HCT116 (cell line): ENCODE data around the gene AJUBA. TPM values are rescaled to one million over a fixed set of nuclear protein-coding genes. Genes with fewer than 3 reads are reported as not detected.

ENCODE experiments used
- ATAC-seq: fragments of 200-7000 bp; cut with Tn5 transposase; 2 replicates; pipeline ENCODE4 v1.9.1; 2020; ENCODE audit warnings: mild to moderate bottlenecking, moderate library complexity
- BruUV-seq: library from RNA; stranded (reverse); fragments of 400-500 nt; replicated peaks from 2 replicates; lab custom pipeline; 2021; lab: Mats Ljungman, UMichigan
- CTCF ChIA-PET: fragments of 300-600 bp; sonication (Branson Sonifier 250); formaldehyde crosslinking; loops from one replicate; lab custom pipeline; 2021; ENCODE audit warnings: antibody characterized with exemption; lab: Charles Lee
- POLR2A ChIA-PET: fragments of 300-600, 350-600 bp; sonication (Branson Sonifier 250); formaldehyde crosslinking; loops from one replicate; lab custom pipeline; 2021; ENCODE audit warnings: antibody characterized with exemption; lab: Charles Lee
- RAD21 ChIA-PET, 2 experiments: fragments of 300-600 bp; sonication (Branson Sonifier 250); formaldehyde crosslinking; loops; one replicate each; lab custom pipeline; 2023; ENCODE audit warnings: low total read pairs in 2 of 2; ENCODE audit not compliant: uncharacterized antibody in 2 of 2, unreplicated experiment in 2 of 2, low non-redundant PET in 1 of 2; lab: Charles Lee
- DNase-seq: peaks from one replicate; pipeline ENCODE4 v3.0.0-alpha.2; 2010; ENCODE audit warnings: low read depth, low spot score
- H2AFZ ChIP-seq: fragments of 200-600 bp; shearing (Covaris generic), sonication (generic); 2 replicates; pipeline ENCODE4 v1.6.1; 2017; ENCODE audit warnings: low read depth, mixed run types, mixed read lengths, antibody characterized with exemption, low read length; ENCODE audit not compliant: poor library complexity, severe bottlenecking
- H3K27ac ChIP-seq: 2 replicates; pipeline ENCODE4 v1.5.1; 2012; ENCODE audit warnings: low read depth, low read length
- H3K27me3 ChIP-seq: fragments of 200-600 bp; sonication (generic); 2 replicates; pipeline ENCODE4 v1.6.1; 2016; ENCODE audit warnings: mixed run types, low read length, mixed read lengths; ENCODE audit not compliant: insufficient read depth
- H3K36me3 ChIP-seq, 2 experiments: fragments of 200-500 bp in 1 of 2; fragments of 200-600 bp in 1 of 2; sonication (Bioruptor generic) in 1 of 2; sonication (generic) in 1 of 2; 2 replicates each; pipeline versions ENCODE4 v1.5.1 to v1.6.1; 2014 to 2016; ENCODE audit warnings: low read length in 2 of 2, inconsistent platforms in 1 of 2, mixed read lengths in 1 of 2, mixed run types in 1 of 2; ENCODE audit not compliant: insufficient read depth in 2 of 2, control insufficient read depth in 1 of 2
- H3K4me1 ChIP-seq, 2 experiments: fragments of 200-600 bp in 1 of 2; sonication (generic) in 1 of 2; 2 replicates each; pipeline versions ENCODE4 v1.5.1 to v1.6.1; 2012 to 2017; ENCODE audit warnings: low read length in 2 of 2, inconsistent platforms in 1 of 2, mild to moderate bottlenecking in 1 of 2, mixed read lengths in 1 of 2, mixed run types in 1 of 2, moderate library complexity in 1 of 2; ENCODE audit not compliant: insufficient read depth in 2 of 2, control insufficient read depth in 1 of 2
- H3K4me2 ChIP-seq: fragments of 200-600 bp; sonication (generic); 2 replicates; pipeline ENCODE4 v1.6.1; 2017; ENCODE audit warnings: mixed run types, low read length, mixed read lengths
- H3K4me3 ChIP-seq, 2 experiments: fragments of 200-600 bp in 1 of 2; sonication (generic) in 1 of 2; replicated peaks in 1 of 2; 2 replicates each; pipeline ENCODE4 v1.5.1; 2011 to 2016; ENCODE audit warnings: low read length in 2 of 2, control low read depth in 1 of 2, low read depth in 1 of 2, mild to moderate bottlenecking in 1 of 2, mixed read lengths in 1 of 2, mixed run types in 1 of 2
- H3K79me2 ChIP-seq: fragments of 200-600 bp; sonication (generic); 2 replicates; pipeline ENCODE4 v1.6.1; 2017; ENCODE audit warnings: mild to moderate bottlenecking, mixed run types, low read length, moderate library complexity, mixed read lengths; ENCODE audit not compliant: insufficient read depth
- H3K9ac ChIP-seq: fragments of 200-600 bp; sonication (generic); 2 replicates; pipeline ENCODE4 v1.6.1; 2016; ENCODE audit warnings: low read length, mixed read lengths
- H3K9me2 ChIP-seq: fragments of 200-600 bp; sonication (generic), shearing (Covaris generic); 2 replicates; pipeline ENCODE4 v1.6.1; 2017; ENCODE audit warnings: mixed run types, mild to moderate bottlenecking, moderate library complexity; ENCODE audit not compliant: insufficient read depth
- H3K9me3 ChIP-seq, 2 experiments: fragments of 200-500 bp in 1 of 2; fragments of 200-600 bp in 1 of 2; sonication (Bioruptor generic) in 1 of 2; sonication (generic) in 1 of 2; 2 replicates each; pipeline ENCODE4 v1.6.1; 2014 to 2017; ENCODE audit warnings: low read length in 2 of 2, mixed read lengths in 2 of 2, inconsistent platforms in 1 of 2, low read depth in 1 of 2, mild to moderate bottlenecking in 1 of 2, mixed run types in 1 of 2, moderate library complexity in 1 of 2; ENCODE audit not compliant: control insufficient read depth in 1 of 2, insufficient read depth in 1 of 2
- H4K20me1 ChIP-seq: fragments of 200-600 bp; sonication (generic), shearing (Covaris generic); 2 replicates; pipeline ENCODE4 v1.6.1; 2017; ENCODE audit warnings: mixed run types, mild to moderate bottlenecking, moderate library complexity; ENCODE audit not compliant: insufficient read depth
- CEBPB ChIP-seq: IDR thresholded peaks from 2 replicates; pipeline ENCODE4 v1.6.1; 2012; ENCODE audit warnings: low read depth
- EGR1 ChIP-seq: IDR thresholded peaks from 2 replicates; pipeline ENCODE4 v1.6.1; 2012; ENCODE audit warnings: low read depth
- ELF1 ChIP-seq: IDR thresholded peaks from 2 replicates; pipeline ENCODE4 v1.6.1; 2012; ENCODE audit warnings: low read depth, borderline replicate concordance
- EZH2 ChIP-seq: fragments of 200-600 bp; sonication (generic); IDR thresholded peaks from 2 replicates; pipeline ENCODE4 v1.6.1; 2017; ENCODE audit warnings: antibody characterized with exemption, mixed run types
- FOSL1 ChIP-seq: IDR thresholded peaks from 2 replicates; pipeline ENCODE4 v1.6.1; 2012; ENCODE audit warnings: low read depth
- JUND ChIP-seq: IDR thresholded peaks from 2 replicates; pipeline ENCODE4 v1.6.1; 2012
- SRF ChIP-seq: IDR thresholded peaks from 2 replicates; pipeline ENCODE4 v1.6.1; 2012; ENCODE audit warnings: low read depth
- TCF7L2 ChIP-seq: IDR thresholded peaks from 2 replicates; pipeline ENCODE4 v1.7.0; 2011; ENCODE audit warnings: borderline replicate concordance, inconsistent platforms; ENCODE audit not compliant: insufficient read depth, insufficient read length; ENCODE audit errors: extremely low read depth
- YY1 ChIP-seq: IDR thresholded peaks from 2 replicates; pipeline ENCODE4 v1.6.1; 2011; ENCODE audit warnings: low read length, low read depth, moderate library complexity, mild to moderate bottlenecking; ENCODE audit not compliant: insufficient replicate concordance; ENCODE audit errors: extremely low read depth
- ZFX ChIP-seq: fragments of 450-650 bp; IDR thresholded peaks from 2 replicates; pipeline ENCODE4 v1.6.1; 2017
- ZNF274 ChIP-seq: fragments of 200-500 bp; sonication (Bioruptor generic); IDR thresholded peaks from 2 replicates; pipeline ENCODE4 v1.6.1; 2014; ENCODE audit warnings: mild to moderate bottlenecking, low read depth, low read length, inconsistent platforms
- intact Hi-C: fragments of 100-400 bp; cut with micrococcal nuclease; formaldehyde crosslinking; loops from 2 replicates; pipeline ENCODE4 v1.10.0; 2022
- total RNA-seq: library from RNA; stranded (reverse); gene quantifications from one replicate; pipeline ENCODE4 v1.2.1, GENCODE V29; 2021; ENCODE audit not compliant: unreplicated experiment
- TF ChIP-seq, protein P1 (sequence below): IDR thresholded peaks from 2 replicates; pipeline ENCODE4 v1.6.1; 2011; ENCODE audit warnings: mild to moderate bottlenecking, low read length, moderate library complexity; ENCODE audit not compliant: insufficient replicate concordance; ENCODE audit errors: extremely low read depth
- TF ChIP-seq, protein P2 (sequence below): IDR thresholded peaks from 2 replicates; pipeline ENCODE4 v1.6.1; 2012
- TF ChIP-seq, protein P3 (sequence below): IDR thresholded peaks from 2 replicates; pipeline ENCODE4 v1.6.1; 2012
- TF ChIP-seq, protein P4 (sequence below): IDR thresholded peaks from 2 replicates; pipeline ENCODE4 v1.6.1; 2012; ENCODE audit warnings: low read depth

AJUBA gene
- total RNA-seq, 1 experiment from 2014 or later: 39.7 TPM

DNA sequence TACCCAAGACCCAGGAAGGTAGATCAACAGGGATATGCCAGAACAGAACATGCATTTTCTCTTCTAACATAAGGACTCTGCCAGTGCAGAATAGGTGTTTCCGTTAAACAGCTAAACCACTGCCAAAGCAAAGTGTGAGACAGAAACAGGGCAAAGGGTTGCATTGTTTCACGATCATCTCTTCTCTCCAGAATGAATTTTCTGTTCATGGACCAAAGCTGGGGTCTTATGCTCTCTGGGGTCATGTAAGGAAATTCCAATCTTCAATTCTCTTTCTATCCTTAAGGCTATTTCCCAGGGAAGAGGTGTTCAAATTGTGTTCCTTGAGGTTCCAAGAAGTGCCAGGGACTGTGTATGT, 41.4 kb upstream of the AJUBA start:
- Histone ChIP-seq H3K36me3 (peaks cover 6 to 15% of the 10 kb centered on the region in 2 experiments; a peak in 3 of 4 replicates), H3K4me3 (no peak overlapping the region), H3K4me2 (no peak overlapping the region), H2AFZ (no peak overlapping the region), H3K4me1 (peaks cover 6 to 16% of the 10 kb centered on the region in 2 experiments; a peak in 3 of 4 replicates), H3K79me2 (peaks cover 8% of the 10 kb centered on the region), H3K27me3 (no peaks in the 10 kb centered on the region), H3K27ac (no peak overlapping the region), H4K20me1 (no peaks in the 10 kb centered on the region), H3K9me2 (no peaks in the 10 kb centered on the region), H3K9ac (no peak overlapping the region), H3K9me3 (no peaks in the 10 kb centered on the region)
- intact Hi-C loops: no loop called here
- DNase-seq (no peak), ATAC-seq (no peak)
- TF ChIP-seq ZFX: no peak
- TF ChIP-seq JUND: no peak
- no peak for TF ChIP-seq ZNF274
- TF ChIP-seq CEBPB: no peak
- no peak for TF ChIP-seq SRF
- no peak for TF ChIP-seq YY1
- TF ChIP-seq EGR1: no peak
- TF ChIP-seq TCF7L2: no peak
- no peak for TF ChIP-seq FOSL1
- TF ChIP-seq, protein P1, sequence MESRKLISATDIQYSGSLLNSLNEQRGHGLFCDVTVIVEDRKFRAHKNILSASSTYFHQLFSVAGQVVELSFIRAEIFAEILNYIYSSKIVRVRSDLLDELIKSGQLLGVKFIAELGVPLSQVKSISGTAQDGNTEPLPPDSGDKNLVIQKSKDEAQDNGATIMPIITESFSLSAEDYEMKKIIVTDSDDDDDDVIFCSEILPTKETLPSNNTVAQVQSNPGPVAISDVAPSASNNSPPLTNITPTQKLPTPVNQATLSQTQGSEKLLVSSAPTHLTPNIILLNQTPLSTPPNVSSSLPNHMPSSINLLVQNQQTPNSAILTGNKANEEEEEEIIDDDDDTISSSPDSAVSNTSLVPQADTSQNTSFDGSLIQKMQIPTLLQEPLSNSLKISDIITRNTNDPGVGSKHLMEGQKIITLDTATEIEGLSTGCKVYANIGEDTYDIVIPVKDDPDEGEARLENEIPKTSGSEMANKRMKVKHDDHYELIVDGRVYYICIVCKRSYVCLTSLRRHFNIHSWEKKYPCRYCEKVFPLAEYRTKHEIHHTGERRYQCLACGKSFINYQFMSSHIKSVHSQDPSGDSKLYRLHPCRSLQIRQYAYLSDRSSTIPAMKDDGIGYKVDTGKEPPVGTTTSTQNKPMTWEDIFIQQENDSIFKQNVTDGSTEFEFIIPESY: no peak
- TF ChIP-seq, protein P2, sequence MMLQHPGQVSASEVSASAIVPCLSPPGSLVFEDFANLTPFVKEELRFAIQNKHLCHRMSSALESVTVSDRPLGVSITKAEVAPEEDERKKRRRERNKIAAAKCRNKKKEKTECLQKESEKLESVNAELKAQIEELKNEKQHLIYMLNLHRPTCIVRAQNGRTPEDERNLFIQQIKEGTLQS: no peak
- TF ChIP-seq EZH2: no peak
- TF ChIP-seq, protein P3, sequence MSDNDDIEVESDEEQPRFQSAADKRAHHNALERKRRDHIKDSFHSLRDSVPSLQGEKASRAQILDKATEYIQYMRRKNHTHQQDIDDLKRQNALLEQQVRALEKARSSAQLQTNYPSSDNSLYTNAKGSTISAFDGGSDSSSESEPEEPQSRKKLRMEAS: no peak
- TF ChIP-seq, protein P4, sequence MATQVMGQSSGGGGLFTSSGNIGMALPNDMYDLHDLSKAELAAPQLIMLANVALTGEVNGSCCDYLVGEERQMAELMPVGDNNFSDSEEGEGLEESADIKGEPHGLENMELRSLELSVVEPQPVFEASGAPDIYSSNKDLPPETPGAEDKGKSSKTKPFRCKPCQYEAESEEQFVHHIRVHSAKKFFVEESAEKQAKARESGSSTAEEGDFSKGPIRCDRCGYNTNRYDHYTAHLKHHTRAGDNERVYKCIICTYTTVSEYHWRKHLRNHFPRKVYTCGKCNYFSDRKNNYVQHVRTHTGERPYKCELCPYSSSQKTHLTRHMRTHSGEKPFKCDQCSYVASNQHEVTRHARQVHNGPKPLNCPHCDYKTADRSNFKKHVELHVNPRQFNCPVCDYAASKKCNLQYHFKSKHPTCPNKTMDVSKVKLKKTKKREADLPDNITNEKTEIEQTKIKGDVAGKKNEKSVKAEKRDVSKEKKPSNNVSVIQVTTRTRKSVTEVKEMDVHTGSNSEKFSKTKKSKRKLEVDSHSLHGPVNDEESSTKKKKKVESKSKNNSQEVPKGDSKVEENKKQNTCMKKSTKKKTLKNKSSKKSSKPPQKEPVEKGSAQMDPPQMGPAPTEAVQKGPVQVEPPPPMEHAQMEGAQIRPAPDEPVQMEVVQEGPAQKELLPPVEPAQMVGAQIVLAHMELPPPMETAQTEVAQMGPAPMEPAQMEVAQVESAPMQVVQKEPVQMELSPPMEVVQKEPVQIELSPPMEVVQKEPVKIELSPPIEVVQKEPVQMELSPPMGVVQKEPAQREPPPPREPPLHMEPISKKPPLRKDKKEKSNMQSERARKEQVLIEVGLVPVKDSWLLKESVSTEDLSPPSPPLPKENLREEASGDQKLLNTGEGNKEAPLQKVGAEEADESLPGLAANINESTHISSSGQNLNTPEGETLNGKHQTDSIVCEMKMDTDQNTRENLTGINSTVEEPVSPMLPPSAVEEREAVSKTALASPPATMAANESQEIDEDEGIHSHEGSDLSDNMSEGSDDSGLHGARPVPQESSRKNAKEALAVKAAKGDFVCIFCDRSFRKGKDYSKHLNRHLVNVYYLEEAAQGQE: no peak
- TF ChIP-seq ELF1: no peak
- RAD21 ChIA-PET: interaction anchor here in 1 of 2 experiments (0.7 kb wide), 1 partner anchor 195 kb away, joined by 6 read pairs; no protein-coding TSS in a partner anchor
- POLR2A ChIA-PET: interaction anchor here (1.3 kb wide), 1 partner anchor 17 kb away, joined by 4 read pairs; no protein-coding TSS in a partner anchor
- BruUV-seq: no TSS peak
- CTCF ChIA-PET: interaction anchor here (0.6 to 1.0 kb wide), 2 partner anchors 14 to 38 kb away, joined by 3 read pairs; no protein-coding TSS in a partner anchor
